ENCODE data around the gene MLKL. TPM values are rescaled to one million over a fixed set of nuclear protein-coding genes. Genes with fewer than 3 reads are reported as not detected.

Gene MLKL
- total and polyA plus RNA-seq, 12 donors, result 1.7 to 11.1 (median 3.9) TPM

GRCh38 chr16:74625500-74626350 is 74.9 kb downstream of the MLKL start:
- no peak for DNase-seq
- 83 to 88% methylated on average over 14 of the region's 14 CpGs for WGBS, 2 donors
- no peak overlapping the region for H3K4me3 ChIP-seq
- H3K9me3 ChIP-seq, result no peaks in the 10 kb centered on the region
- peaks cover 0 to 100% (median 19%) of the 10 kb centered on the region in 9 donors for H3K36me3 ChIP-seq
- no peaks in the 10 kb centered on the region for H3K27me3 ChIP-seq
- H3K27ac ChIP-seq, result no peak overlapping the region
- peak in 2 of 8 donors; percentile 25 to 44 for ATAC-seq
- no peak for TF ChIP-seq CTCF (IDR thresholded peaks at IDR 0.05)
- peaks cover 0 to 20% (median 4%) of the 10 kb centered on the region in 9 donors for H3K4me1 ChIP-seq
- intact Hi-C loops (cut with DNase I), result loop anchor here in 6 of 10 donors (5.0 to 10.0 kb wide), 3 partner anchors 141 to 151 kb away; no protein-coding TSS in a partner anchor

GRCh38 chr16:74623839-74624235 is 76.8 kb downstream of the MLKL start:
- H3K27me3 ChIP-seq, result no peaks in the 10 kb centered on the region
- H3K36me3 ChIP-seq, result peaks cover 0 to 93% (median 8%) of the 10 kb centered on the region in 9 donors
- peaks cover 0 to 20% (median 4%) of the 10 kb centered on the region in 9 donors for H3K4me1 ChIP-seq
- no peak for DNase-seq
- ATAC-seq, result no peak
- no peaks in the 10 kb centered on the region for H3K9me3 ChIP-seq
- intact Hi-C loops (cut with DNase I), result loop anchor here in 6 of 10 donors (5.0 to 10.0 kb wide), 3 partner anchors 117 to 149 kb away; no protein-coding TSS in a partner anchor
- H3K27ac ChIP-seq, result no peak overlapping the region
- no peak for TF ChIP-seq CTCF (IDR thresholded peaks at IDR 0.05)
- 81 to 82% methylated on average over 6 of the region's 6 CpGs for WGBS, 2 donors
- H3K4me3 ChIP-seq, result no peak overlapping the region

- 18 to 24% methylated on average over 4 of the region's 4 CpGs for WGBS, 2 donors
- Histone ChIP-seq H3K9me3 (no peaks in the 10 kb centered on the region), H3K4me3 (no peak overlapping the region), H3K36me3 (peaks cover 0 to 90% (median 8%) of the 10 kb centered on the region in 9 donors), H3K27ac (no peak overlapping the region), H3K4me1 (peaks cover 0 to 18% (median 4%) of the 10 kb centered on the region in 9 donors), H3K27me3 (no peaks in the 10 kb centered on the region)
- TF ChIP-seq CTCF (IDR thresholded peaks at IDR 0.05), result peak; percentile 47 to 79 (median 68)
- intact Hi-C loops (cut with DNase I), result loop anchor here in 6 of 10 donors (5.0 to 10.0 kb wide), 3 partner anchors 116 to 149 kb away; no protein-coding TSS in a partner anchor
- DNase-seq (no peak), ATAC-seq (peak in 7 of 8 donors; percentile 36 to 65 (median 54))
Measured at GRCh38 chr16:74623214-74623838, 77.3 kb downstream of the MLKL start.

- H3K27ac ChIP-seq, result no peak overlapping the region
- peaks cover 0 to 5% (median 2%) of the 10 kb centered on the region in 9 donors for H3K4me1 ChIP-seq
- DNase-seq, result no peak
- H3K36me3 ChIP-seq, result peaks cover 0 to 81% (median 8%) of the 10 kb centered on the region in 9 donors
- H3K27me3 ChIP-seq, result no peaks in the 10 kb centered on the region
- ATAC-seq, result no peak
- intact Hi-C loops (cut with DNase I), result loop anchor here in 6 of 10 donors (5.0 to 10.0 kb wide), 3 partner anchors 115 to 147 kb away; no protein-coding TSS in a partner anchor
- no peaks in the 10 kb centered on the region for H3K9me3 ChIP-seq
- WGBS, 2 donors, result 95 to 98% methylated on average over 4 of the region's 4 CpGs
- H3K4me3 ChIP-seq, result no peak overlapping the region
- TF ChIP-seq CTCF (IDR thresholded peaks at IDR 0.05), result no peak
Measured at GRCh38 chr16:74622005-74622404, 78.7 kb downstream of the MLKL start.

Measured in heart right ventricle (tissue), 16 donors.